ENCODE data around the gene KHDRBS1.

- TF ChIP-seq CTCF (IDR thresholded peaks at IDR 0.05) (no peak), EZH2 (IDR thresholded peaks at IDR 0.05; ENCODE audit: borderline replicate concordance, insufficient read depth, low read depth, low read length, poor library complexity, severe bottlenecking) (no peak)
Measured at GRCh38 chr1:32005522-32005921, 8.1 kb upstream of the KHDRBS1 start.

Measured in B cell (primary cell).